ENCODE results near the gene RARS2. TPM values are rescaled to one million over a fixed set of nuclear protein-coding genes. Genes with fewer than 3 reads are reported as not detected.

Gene RARS2
- total RNA-seq, 1 donor from 2014 or later = 35.5 TPM

GRCh38 chr6:87608802-87609201 is 19.0 kb upstream of the RARS2 start:
- H3K27me3 ChIP-seq (ENCODE audit: control insufficient read depth, insufficient read depth, low read length) = no peaks in the 10 kb centered on the region
- no peak for DNase-seq (ENCODE audit: low read depth)
- no peak for TF ChIP-seq CTCF (IDR thresholded peaks at IDR 0.05; ENCODE audit: insufficient read depth, low read length, poor library complexity, severe bottlenecking)
- H3K36me3 ChIP-seq (ENCODE audit: control insufficient read depth, insufficient read depth, low read length) = peaks cover 1% of the 10 kb centered on the region
- H3K4me3 ChIP-seq (ENCODE audit: low read depth, low read length) = no peak overlapping the region

- Histone ChIP-seq H3K27me3 (ENCODE audit: control insufficient read depth, insufficient read depth, low read length) (no peaks in the 10 kb centered on the region), H3K36me3 (ENCODE audit: control insufficient read depth, insufficient read depth, low read length) (peaks cover 1% of the 10 kb centered on the region), H3K4me3 (ENCODE audit: low read depth, low read length) (no peak overlapping the region)
- TF ChIP-seq CTCF (IDR thresholded peaks at IDR 0.05; ENCODE audit: insufficient read depth, low read length, poor library complexity, severe bottlenecking) = no peak
- no peak for DNase-seq (ENCODE audit: low read depth)
These were observed 16.4 kb upstream of the RARS2 start for GRCh38 chr6:87606199-87606598.

- Histone ChIP-seq H3K36me3 (ENCODE audit: control insufficient read depth, insufficient read depth, low read length) (no peaks in the 10 kb centered on the region), H3K4me3 (ENCODE audit: low read depth, low read length) (no peak overlapping the region), H3K27me3 (ENCODE audit: control insufficient read depth, insufficient read depth, low read length) (no peaks in the 10 kb centered on the region)
- DNase-seq (ENCODE audit: low read depth) = no peak
- TF ChIP-seq CTCF (IDR thresholded peaks at IDR 0.05; ENCODE audit: insufficient read depth, low read length, poor library complexity, severe bottlenecking) = no peak
These were observed 10.8 kb upstream of the RARS2 start for GRCh38 chr6:87600576-87600975.

- no peak for TF ChIP-seq CTCF (IDR thresholded peaks at IDR 0.05; ENCODE audit: insufficient read depth, low read length, poor library complexity, severe bottlenecking)
- Histone ChIP-seq H3K27me3 (ENCODE audit: control insufficient read depth, insufficient read depth, low read length) (no peaks in the 10 kb centered on the region), H3K4me3 (ENCODE audit: low read depth, low read length) (peak overlapping the region; percentile 92), H3K36me3 (ENCODE audit: control insufficient read depth, insufficient read depth, low read length) (no peaks in the 10 kb centered on the region)
- no peak for DNase-seq (ENCODE audit: low read depth)
These were observed 1.2 kb upstream of the RARS2 start for GRCh38 chr6:87590990-87591389.

- no peak for DNase-seq (ENCODE audit: low read depth)
- no peak for TF ChIP-seq CTCF (IDR thresholded peaks at IDR 0.05; ENCODE audit: insufficient read depth, low read length, poor library complexity, severe bottlenecking)
- Histone ChIP-seq H3K4me3 (ENCODE audit: low read depth, low read length) (peak overlapping the region; percentile 92), H3K27me3 (ENCODE audit: control insufficient read depth, insufficient read depth, low read length) (no peaks in the 10 kb centered on the region), H3K36me3 (ENCODE audit: control insufficient read depth, insufficient read depth, low read length) (no peaks in the 10 kb centered on the region)
These were observed 662 bp upstream of the RARS2 start for GRCh38 chr6:87590417-87590880.

- Histone ChIP-seq H3K27me3 (ENCODE audit: control insufficient read depth, insufficient read depth, low read length) (no peaks in the 10 kb centered on the region), H3K4me3 (ENCODE audit: low read depth, low read length) (peak overlapping the region; percentile 92), H3K36me3 (ENCODE audit: control insufficient read depth, insufficient read depth, low read length) (no peaks in the 10 kb centered on the region)
- no peak for TF ChIP-seq CTCF (IDR thresholded peaks at IDR 0.05; ENCODE audit: insufficient read depth, low read length, poor library complexity, severe bottlenecking)
- DNase-seq (ENCODE audit: low read depth) = no peak
These were observed 905 bp downstream of the RARS2 start for GRCh38 chr6:87588756-87589407.
